WTC11 (cell line): ENCODE data around the gene RITA1. TPM values are rescaled to one million over a fixed set of nuclear protein-coding genes. Genes with fewer than 3 reads are reported as not detected.

Experiments
- ATAC-seq: fragments of 200-7000 bp; cut with Tn5 transposase; 2 replicates; pipeline ENCODE4 v1.10.0; 2021; ENCODE audit warnings: mild to moderate bottlenecking, moderate library complexity
- CTCF ChIA-PET: fragments of 300-600 bp; sonication (Branson Sonifier 250); formaldehyde crosslinking; loops from one replicate; lab custom pipeline; 2021; ENCODE audit warnings: antibody characterized with exemption; lab: Charles Lee
- POLR2A ChIA-PET: fragments of 350-600 bp; sonication (Branson Sonifier 250); formaldehyde crosslinking; loops from one replicate; lab custom pipeline; 2021; ENCODE audit warnings: antibody characterized with exemption; lab: Charles Lee
- DNase-seq: peaks from one replicate; pipeline ENCODE4 v3.0.0; 2021; ENCODE audit warnings: low spot score
- H3K27ac Mint-ChIP-seq: 2 replicates; pipeline ENCODE4 v1.8.0; 2021; ENCODE audit warnings: mixed read lengths
- H3K27me3 Mint-ChIP-seq: 2 replicates; pipeline ENCODE4 v1.8.0; 2021; ENCODE audit warnings: low read depth, mild to moderate bottlenecking, moderate library complexity, mixed read lengths
- H3K36me3 Mint-ChIP-seq: 2 replicates; pipeline ENCODE4 v1.8.0; 2021; ENCODE audit warnings: mixed read lengths
- H3K4me1 Mint-ChIP-seq: 2 replicates; pipeline ENCODE4 v1.8.0; 2022; ENCODE audit warnings: mixed read lengths
- H3K4me3 Mint-ChIP-seq: 2 replicates; pipeline ENCODE4 v1.8.0; 2021; ENCODE audit warnings: mild to moderate bottlenecking, moderate library complexity, mixed read lengths
- H3K9me3 Mint-ChIP-seq: 2 replicates; pipeline ENCODE4 v1.8.0; 2021; ENCODE audit warnings: mixed read lengths
- ARID4B ChIP-seq: sonication (generic); formaldehyde crosslinking; IDR thresholded peaks from 2 replicates; pipeline ENCODE4 v1.8.0; 2023; ENCODE audit warnings: missing genetic modification reagents, mild to moderate bottlenecking, borderline replicate concordance
- CBFB ChIP-seq: sonication (generic); formaldehyde crosslinking; IDR thresholded peaks from 2 replicates; pipeline ENCODE4 v1.8.1; 2022; ENCODE audit warnings: mild to moderate bottlenecking, low read depth, missing genetic modification reagents
- CREM ChIP-seq: sonication (generic); formaldehyde crosslinking; IDR thresholded peaks from 2 replicates; pipeline ENCODE4 v1.8.1; 2022; ENCODE audit warnings: mild to moderate bottlenecking, missing genetic modification reagents, moderate library complexity
- E2F5 ChIP-seq: sonication (generic); formaldehyde crosslinking; IDR thresholded peaks from 2 replicates; pipeline ENCODE4 v1.8.1; 2022; ENCODE audit warnings: mild to moderate bottlenecking, moderate library complexity, missing genetic modification reagents
- ETV6 ChIP-seq: sonication (generic); formaldehyde crosslinking; IDR thresholded peaks from 2 replicates; pipeline ENCODE4 v1.8.1; 2022; ENCODE audit warnings: mild to moderate bottlenecking, missing genetic modification reagents
- GTF2I ChIP-seq: fragments of 250-450 bp; sonication (Bioruptor Pico); conservative IDR thresholded peaks from 2 replicates; pipeline ENCODE4 v1.4.0; 2021; ENCODE audit warnings: mild to moderate bottlenecking
- NFATC4 ChIP-seq: fragments of 250-450 bp; sonication (Bioruptor Pico); IDR thresholded peaks from 2 replicates; pipeline ENCODE4 v1.9.0; 2021; ENCODE audit warnings: mild to moderate bottlenecking
- NR1H2 ChIP-seq: sonication (generic); formaldehyde crosslinking; IDR thresholded peaks from 2 replicates; pipeline ENCODE4 v1.9.0; 2021; ENCODE audit warnings: mild to moderate bottlenecking, moderate library complexity, missing genetic modification reagents
- SMAD4 ChIP-seq: sonication (generic); formaldehyde crosslinking; IDR thresholded peaks from 2 replicates; pipeline ENCODE4 v1.8.0; 2022; ENCODE audit warnings: mild to moderate bottlenecking, missing genetic modification reagents
- SOX15 ChIP-seq: fragments of 250-450 bp; sonication (Bioruptor Pico); IDR thresholded peaks from 2 replicates; pipeline ENCODE4 v1.9.0; 2021; ENCODE audit warnings: mild to moderate bottlenecking
- SP1 ChIP-seq: sonication (generic); formaldehyde crosslinking; conservative IDR thresholded peaks from 2 replicates; pipeline ENCODE4 v1.8.1; 2022; ENCODE audit warnings: missing genetic modification reagents
- STAT6 ChIP-seq: sonication (generic); formaldehyde crosslinking; conservative IDR thresholded peaks from 2 replicates; pipeline ENCODE4 v1.8.1; 2023; ENCODE audit warnings: mild to moderate bottlenecking, low read depth, missing genetic modification reagents, moderate library complexity
- TEAD1 ChIP-seq: sonication (generic); formaldehyde crosslinking; IDR thresholded peaks from 2 replicates; pipeline ENCODE4 v1.8.0; 2022; ENCODE audit warnings: mild to moderate bottlenecking, missing genetic modification reagents
- TP53 ChIP-seq: sonication (generic); formaldehyde crosslinking; IDR thresholded peaks from 2 replicates; pipeline ENCODE4 v1.8.1; 2023; ENCODE audit warnings: mild to moderate bottlenecking, missing genetic modification reagents
- ZNF263 ChIP-seq: sonication (generic); formaldehyde crosslinking; IDR thresholded peaks from 2 replicates; pipeline ENCODE4 v1.8.1; 2022; ENCODE audit warnings: low read depth, mild to moderate bottlenecking, moderate library complexity, missing genetic modification reagents
- total RNA-seq: library from RNA; stranded (reverse); gene quantifications from 3 replicates; pipeline ENCODE4 v1.2.3, GENCODE V29; 2021
- TF ChIP-seq, protein P1 (sequence below): sonication (generic); formaldehyde crosslinking; IDR thresholded peaks from 2 replicates; pipeline ENCODE4 v1.8.1; 2023; ENCODE audit warnings: mild to moderate bottlenecking, missing genetic modification reagents, borderline replicate concordance

Gene RITA1
- total RNA-seq, 1 experiment from 2014 or later = 29.3 TPM

GRCh38 chr12:113238309-113238708 lies 52.8 kb downstream of the RITA1 start (continued):
- TF ChIP-seq ARID4B (CRISPR knock-in tag) (no peak), TEAD1 (CRISPR knock-in tag) (no peak), NFATC4 (CRISPR knock-in tag) (no peak)

- no peak overlapping the region for H3K4me3 Mint-ChIP-seq
- CTCF ChIA-PET = no interaction called here
- no peaks in the 10 kb centered on the region for H3K9me3 Mint-ChIP-seq
- no peak for DNase-seq
- peaks cover 29% of the 10 kb centered on the region for H3K36me3 Mint-ChIP-seq
- ATAC-seq = no peak
- H3K4me1 Mint-ChIP-seq = peaks cover 35% of the 10 kb centered on the region
- TF ChIP-seq SOX15 (CRISPR knock-in tag) (no peak), STAT6 (CRISPR knock-in tag) (no peak), SMAD4 (CRISPR knock-in tag) (no peak), NR1H2 (CRISPR knock-in tag) (no peak), SP1 (CRISPR knock-in tag) (no peak), ZNF263 (CRISPR knock-in tag) (no peak), GTF2I (no peak), CREM (no peak), NFATC4 (CRISPR knock-in tag) (no peak), TP53 (CRISPR knock-in tag) (no peak), ETV6 (CRISPR knock-in tag) (no peak), CBFB (CRISPR knock-in tag) (no peak), E2F5 (CRISPR knock-in tag) (no peak)
- TF ChIP-seq, protein P1, sequence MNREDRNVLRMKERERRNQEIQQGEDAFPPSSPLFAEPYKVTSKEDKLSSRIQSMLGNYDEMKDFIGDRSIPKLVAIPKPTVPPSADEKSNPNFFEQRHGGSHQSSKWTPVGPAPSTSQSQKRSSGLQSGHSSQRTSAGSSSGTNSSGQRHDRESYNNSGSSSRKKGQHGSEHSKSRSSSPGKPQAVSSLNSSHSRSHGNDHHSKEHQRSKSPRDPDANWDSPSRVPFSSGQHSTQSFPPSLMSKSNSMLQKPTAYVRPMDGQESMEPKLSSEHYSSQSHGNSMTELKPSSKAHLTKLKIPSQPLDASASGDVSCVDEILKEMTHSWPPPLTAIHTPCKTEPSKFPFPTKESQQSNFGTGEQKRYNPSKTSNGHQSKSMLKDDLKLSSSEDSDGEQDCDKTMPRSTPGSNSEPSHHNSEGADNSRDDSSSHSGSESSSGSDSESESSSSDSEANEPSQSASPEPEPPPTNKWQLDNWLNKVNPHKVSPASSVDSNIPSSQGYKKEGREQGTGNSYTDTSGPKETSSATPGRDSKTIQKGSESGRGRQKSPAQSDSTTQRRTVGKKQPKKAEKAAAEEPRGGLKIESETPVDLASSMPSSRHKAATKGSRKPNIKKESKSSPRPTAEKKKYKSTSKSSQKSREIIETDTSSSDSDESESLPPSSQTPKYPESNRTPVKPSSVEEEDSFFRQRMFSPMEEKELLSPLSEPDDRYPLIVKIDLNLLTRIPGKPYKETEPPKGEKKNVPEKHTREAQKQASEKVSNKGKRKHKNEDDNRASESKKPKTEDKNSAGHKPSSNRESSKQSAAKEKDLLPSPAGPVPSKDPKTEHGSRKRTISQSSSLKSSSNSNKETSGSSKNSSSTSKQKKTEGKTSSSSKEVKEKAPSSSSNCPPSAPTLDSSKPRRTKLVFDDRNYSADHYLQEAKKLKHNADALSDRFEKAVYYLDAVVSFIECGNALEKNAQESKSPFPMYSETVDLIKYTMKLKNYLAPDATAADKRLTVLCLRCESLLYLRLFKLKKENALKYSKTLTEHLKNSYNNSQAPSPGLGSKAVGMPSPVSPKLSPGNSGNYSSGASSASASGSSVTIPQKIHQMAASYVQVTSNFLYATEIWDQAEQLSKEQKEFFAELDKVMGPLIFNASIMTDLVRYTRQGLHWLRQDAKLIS (CRISPR knock-in tag) = no peak
- TF ChIP-seq, all 79 proteins: peak for 0
- POLR2A ChIA-PET = no interaction called here
- no peaks in the 10 kb centered on the region for H3K27me3 Mint-ChIP-seq
- 0 out of 2 replicates have a peak overlapping the region, but pooled peaks have one; percentile 64 for H3K27ac Mint-ChIP-seq
Observed at GRCh38 chr12:113239288-113239771, 53.8 kb downstream of the RITA1 start.
